ENCODE data around the gene WDSUB1. TPM values are rescaled to one million over a fixed set of nuclear protein-coding genes. Genes with fewer than 3 reads are reported as not detected.

WDSUB1 gene
- total RNA-seq, 1 donor from 2014 or later: 7.1 TPM

DNA sequence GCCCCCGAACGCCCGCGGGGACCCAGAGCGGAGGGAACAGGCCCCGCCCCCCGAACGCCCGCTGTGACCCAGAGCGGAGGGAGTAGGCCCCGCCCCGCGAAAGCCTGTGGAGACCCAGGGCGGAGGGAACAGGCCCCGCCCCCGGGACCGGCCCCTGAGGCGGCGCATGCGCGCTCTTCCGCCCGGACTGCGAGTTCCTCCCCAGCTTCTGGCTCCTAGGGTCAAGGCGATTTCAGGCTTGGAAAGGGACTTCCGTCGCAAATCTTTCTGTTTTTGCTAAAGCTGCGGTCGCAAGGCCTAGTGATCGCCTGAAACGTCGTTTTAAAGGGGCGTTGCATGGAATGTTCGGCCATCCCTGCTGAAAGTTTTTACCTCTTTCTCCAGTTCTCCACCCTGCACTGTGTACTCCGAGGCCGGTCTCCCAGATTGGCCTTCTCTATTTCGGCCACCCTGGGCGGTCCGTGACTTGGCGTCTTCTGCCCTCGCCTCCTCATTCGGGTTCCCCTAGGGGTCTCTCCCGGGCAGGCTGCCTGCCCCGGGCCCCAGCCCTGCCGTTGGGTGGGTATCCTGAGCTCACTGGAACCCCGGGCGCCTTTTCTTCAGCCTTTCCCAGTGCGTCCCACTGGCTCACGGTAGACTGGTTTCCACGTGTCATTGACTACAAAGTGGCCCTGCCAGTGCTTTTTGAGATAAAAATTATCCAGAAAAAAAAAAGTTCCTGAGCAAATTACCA lies 372 bp upstream of the WDSUB1 start:
- H3K9me3 Mint-ChIP-seq: no peaks in the 10 kb centered on the region
- DNase-seq (ENCODE audit: low spot score): peak; percentile 94
- H3K4me3 Mint-ChIP-seq (ENCODE audit: low read depth): peak overlapping the region; percentile 79
- H3K4me1 Mint-ChIP-seq (ENCODE audit: low read depth): peaks cover 22% of the 10 kb centered on the region
- H3K36me3 Mint-ChIP-seq (ENCODE audit: low read depth): no peaks in the 10 kb centered on the region
- intact Hi-C loops (cut with micrococcal nuclease): loop anchor here (1.0 to 10.0 kb wide), 3 partner anchors 328 to 832 kb away; partner anchors contain the start of genes BAZ2B, CCDC148, MARCHF7 and PKP4
- no peaks in the 10 kb centered on the region for H3K27me3 Mint-ChIP-seq (ENCODE audit: low read depth)
- H3K27ac Mint-ChIP-seq: peak overlapping the region; percentile 78

GRCh38 chr2:159285433-159285832 lies 1.1 kb downstream of the WDSUB1 start:
- Mint-ChIP-seq H3K9me3 (no peaks in the 10 kb centered on the region), H3K4me3 (ENCODE audit: low read depth) (peak overlapping the region; percentile 81), H3K27me3 (ENCODE audit: low read depth) (no peaks in the 10 kb centered on the region), H3K36me3 (ENCODE audit: low read depth) (no peaks in the 10 kb centered on the region), H3K27ac (no peak overlapping the region), H3K4me1 (ENCODE audit: low read depth) (peaks cover 16% of the 10 kb centered on the region)
- no peak for DNase-seq (ENCODE audit: low spot score)
- intact Hi-C loops (cut with micrococcal nuclease): loop anchor here (10.0 kb wide), 2 partner anchors 329 to 831 kb away; partner anchors contain the start of genes BAZ2B, CCDC148 and PKP4

- DNase-seq (ENCODE audit: low spot score): no peak
- Mint-ChIP-seq H3K27ac (no peak overlapping the region), H3K4me1 (ENCODE audit: low read depth) (peaks cover 12% of the 10 kb centered on the region), H3K36me3 (ENCODE audit: low read depth) (peaks cover 5% of the 10 kb centered on the region), H3K27me3 (ENCODE audit: low read depth) (no peaks in the 10 kb centered on the region), H3K9me3 (no peaks in the 10 kb centered on the region), H3K4me3 (ENCODE audit: low read depth) (no peak overlapping the region)
- intact Hi-C loops (cut with micrococcal nuclease): loop anchor here (10.0 kb wide), 2 partner anchors 331 to 829 kb away; partner anchors contain the start of genes BAZ2B, CCDC148 and PKP4
Observed at GRCh38 chr2:159283529-159283928, 3.0 kb downstream of the WDSUB1 start.

DNA sequence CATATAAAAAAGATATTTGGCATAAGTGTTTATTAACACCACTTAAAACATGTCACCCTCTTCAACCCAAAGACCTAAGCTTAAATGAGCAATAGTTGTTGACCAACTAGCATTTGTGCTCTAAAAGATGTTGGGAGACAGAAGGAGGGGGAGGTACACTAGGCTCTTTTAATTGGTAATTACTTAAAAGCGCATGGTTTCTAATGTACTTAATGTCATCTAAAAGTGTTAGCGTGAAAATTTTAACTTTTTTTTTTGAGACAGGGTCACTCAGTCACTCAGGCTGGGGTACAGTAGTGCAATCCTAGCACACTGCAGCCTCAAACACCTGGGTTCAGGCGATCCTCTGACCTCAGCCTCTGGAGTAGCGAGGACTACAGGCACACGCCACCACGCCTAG lies 5.5 kb downstream of the WDSUB1 start:
- H3K9me3 Mint-ChIP-seq: no peaks in the 10 kb centered on the region
- H3K36me3 Mint-ChIP-seq (ENCODE audit: low read depth): peaks cover 7% of the 10 kb centered on the region
- peaks cover 9% of the 10 kb centered on the region for H3K4me1 Mint-ChIP-seq (ENCODE audit: low read depth)
- H3K27me3 Mint-ChIP-seq (ENCODE audit: low read depth): no peaks in the 10 kb centered on the region
- no peak overlapping the region for H3K4me3 Mint-ChIP-seq (ENCODE audit: low read depth)
- no peak for DNase-seq (ENCODE audit: low spot score)
- intact Hi-C loops (cut with micrococcal nuclease): loop anchor here (10.0 kb wide), 2 partner anchors 334 to 826 kb away; partner anchors contain the start of genes BAZ2B, CCDC148 and PKP4
- no peak overlapping the region for H3K27ac Mint-ChIP-seq

GRCh38 chr2:159279700-159280099 lies 6.8 kb downstream of the WDSUB1 start:
- intact Hi-C loops (cut with micrococcal nuclease): loop anchor here (10.0 kb wide), 2 partner anchors 335 to 825 kb away; partner anchors contain the start of genes BAZ2B, CCDC148 and PKP4
- peaks cover 6% of the 10 kb centered on the region for H3K4me1 Mint-ChIP-seq (ENCODE audit: low read depth)
- H3K27me3 Mint-ChIP-seq (ENCODE audit: low read depth): no peaks in the 10 kb centered on the region
- H3K27ac Mint-ChIP-seq: no peak overlapping the region
- H3K9me3 Mint-ChIP-seq: no peaks in the 10 kb centered on the region
- DNase-seq (ENCODE audit: low spot score): no peak
- no peak overlapping the region for H3K4me3 Mint-ChIP-seq (ENCODE audit: low read depth)
- H3K36me3 Mint-ChIP-seq (ENCODE audit: low read depth): peaks cover 11% of the 10 kb centered on the region

DNA sequence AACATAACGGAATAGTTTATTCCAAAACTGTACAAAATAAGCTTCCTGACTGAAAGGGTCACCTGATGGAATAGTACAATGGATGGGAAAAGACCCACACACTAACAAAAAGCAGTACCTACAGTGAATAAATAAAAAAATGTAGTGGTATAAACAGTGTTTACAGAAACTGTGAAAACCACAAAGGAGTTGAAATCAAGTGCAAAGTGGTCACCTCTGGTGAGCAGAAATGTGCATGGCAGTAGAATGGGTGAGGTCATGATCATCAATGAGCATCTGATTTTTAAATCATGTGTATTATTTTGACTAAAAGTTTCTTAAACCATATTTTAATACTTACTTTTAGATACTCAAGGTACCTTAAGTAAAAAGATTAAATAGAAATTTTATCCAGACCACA lies 11.4 kb downstream of the WDSUB1 start:
- no peaks in the 10 kb centered on the region for H3K27me3 Mint-ChIP-seq (ENCODE audit: low read depth)
- no peak overlapping the region for H3K4me3 Mint-ChIP-seq (ENCODE audit: low read depth)
- no peak overlapping the region for H3K27ac Mint-ChIP-seq
- peaks cover 6% of the 10 kb centered on the region for H3K4me1 Mint-ChIP-seq (ENCODE audit: low read depth)
- no peaks in the 10 kb centered on the region for H3K9me3 Mint-ChIP-seq
- intact Hi-C loops (cut with micrococcal nuclease): no loop called here
- H3K36me3 Mint-ChIP-seq (ENCODE audit: low read depth): peaks cover 21% of the 10 kb centered on the region
- no peak for DNase-seq (ENCODE audit: low spot score)

GRCh38 chr2:159272156-159272555 lies 14.3 kb downstream of the WDSUB1 start:
- intact Hi-C loops (cut with micrococcal nuclease): no loop called here
- peaks cover 17% of the 10 kb centered on the region for H3K36me3 Mint-ChIP-seq (ENCODE audit: low read depth)
- no peaks in the 10 kb centered on the region for H3K27me3 Mint-ChIP-seq (ENCODE audit: low read depth)
- H3K4me1 Mint-ChIP-seq (ENCODE audit: low read depth): peaks cover 6% of the 10 kb centered on the region
- no peak overlapping the region for H3K4me3 Mint-ChIP-seq (ENCODE audit: low read depth)
- no peak for DNase-seq (ENCODE audit: low spot score)
- H3K27ac Mint-ChIP-seq: no peak overlapping the region
- no peaks in the 10 kb centered on the region for H3K9me3 Mint-ChIP-seq

DNA sequence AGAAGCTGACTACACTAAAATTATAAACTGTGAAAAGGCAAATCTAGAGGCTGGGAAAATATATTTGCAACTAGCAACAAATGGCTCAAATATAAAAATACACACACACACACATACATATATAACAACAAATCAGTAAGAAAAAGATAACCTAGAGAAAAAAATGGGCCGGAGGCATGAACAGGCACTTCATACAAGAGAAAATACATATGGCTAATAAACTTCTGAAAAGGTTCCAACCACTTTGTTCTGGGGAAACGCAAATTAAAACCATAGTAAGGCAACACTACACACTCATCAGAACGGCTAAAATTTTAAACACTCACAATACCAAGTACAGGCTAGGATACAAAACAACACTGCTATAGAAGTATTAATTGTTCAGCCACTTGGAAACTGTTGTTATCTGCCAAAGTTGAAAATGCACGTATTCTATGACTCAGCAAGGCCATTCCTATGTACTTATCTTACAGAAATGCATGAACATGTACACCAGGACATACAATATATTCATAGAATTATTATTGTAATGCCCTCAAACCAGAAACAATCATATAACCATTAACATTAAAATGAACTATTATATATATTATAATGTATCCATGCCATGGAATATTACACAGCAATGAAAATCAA lies 15.6 kb downstream of the WDSUB1 start:
- no peak for DNase-seq (ENCODE audit: low spot score)
- intact Hi-C loops (cut with micrococcal nuclease): no loop called here
- H3K36me3 Mint-ChIP-seq (ENCODE audit: low read depth): peaks cover 17% of the 10 kb centered on the region

DNA sequence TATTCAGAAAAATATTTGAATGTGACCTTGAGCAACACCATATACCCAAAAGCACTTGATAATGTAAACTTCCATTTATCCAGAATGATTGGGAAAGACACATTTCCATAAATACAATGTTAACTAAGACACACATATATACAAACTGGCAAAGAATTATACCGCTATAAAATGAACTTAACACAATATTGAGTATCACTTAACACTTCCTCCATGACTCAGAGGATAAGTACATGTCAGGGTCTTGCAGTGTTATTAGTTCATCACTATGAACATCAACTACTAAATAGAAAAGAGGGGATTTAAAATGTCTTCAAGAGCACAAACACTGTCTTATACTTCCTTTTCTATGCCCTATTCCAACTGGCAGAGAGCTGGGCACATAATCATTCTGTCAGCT lies 18.6 kb downstream of the WDSUB1 start:
- H3K9me3 Mint-ChIP-seq: no peaks in the 10 kb centered on the region
- peaks cover 17% of the 10 kb centered on the region for H3K36me3 Mint-ChIP-seq (ENCODE audit: low read depth)
- intact Hi-C loops (cut with micrococcal nuclease): no loop called here
- DNase-seq (ENCODE audit: low spot score): no peak
- H3K27ac Mint-ChIP-seq: no peak overlapping the region
- no peak overlapping the region for H3K4me3 Mint-ChIP-seq (ENCODE audit: low read depth)
- H3K27me3 Mint-ChIP-seq (ENCODE audit: low read depth): no peaks in the 10 kb centered on the region
- H3K4me1 Mint-ChIP-seq (ENCODE audit: low read depth): no peaks in the 10 kb centered on the region

More for the DNA sequence above, 15.6 kb downstream of the WDSUB1 start:
- Mint-ChIP-seq H3K27me3 (ENCODE audit: low read depth) (no peaks in the 10 kb centered on the region), H3K4me1 (ENCODE audit: low read depth) (peaks cover 6% of the 10 kb centered on the region), H3K4me3 (ENCODE audit: low read depth) (no peak overlapping the region), H3K27ac (no peak overlapping the region), H3K9me3 (no peaks in the 10 kb centered on the region)

- H3K4me3 Mint-ChIP-seq (ENCODE audit: low read depth): no peak overlapping the region
- intact Hi-C loops (cut with micrococcal nuclease): no loop called here
- H3K27ac Mint-ChIP-seq: no peak overlapping the region
- no peaks in the 10 kb centered on the region for H3K9me3 Mint-ChIP-seq
- H3K36me3 Mint-ChIP-seq (ENCODE audit: low read depth): peaks cover 17% of the 10 kb centered on the region
- no peaks in the 10 kb centered on the region for H3K4me1 Mint-ChIP-seq (ENCODE audit: low read depth)
- H3K27me3 Mint-ChIP-seq (ENCODE audit: low read depth): no peaks in the 10 kb centered on the region
- DNase-seq (ENCODE audit: low spot score): no peak
Observed at GRCh38 chr2:159266554-159266953, 19.9 kb downstream of the WDSUB1 start.

GRCh38 chr2:159265171-159265576 lies 21.3 kb downstream of the WDSUB1 start:
- Mint-ChIP-seq H3K9me3 (no peaks in the 10 kb centered on the region), H3K27me3 (ENCODE audit: low read depth) (no peaks in the 10 kb centered on the region), H3K4me3 (ENCODE audit: low read depth) (no peak overlapping the region), H3K36me3 (ENCODE audit: low read depth) (peaks cover 10% of the 10 kb centered on the region), H3K27ac (no peak overlapping the region), H3K4me1 (ENCODE audit: low read depth) (no peaks in the 10 kb centered on the region)
- intact Hi-C loops (cut with micrococcal nuclease): no loop called here
- no peak for DNase-seq (ENCODE audit: low spot score)

DNA sequence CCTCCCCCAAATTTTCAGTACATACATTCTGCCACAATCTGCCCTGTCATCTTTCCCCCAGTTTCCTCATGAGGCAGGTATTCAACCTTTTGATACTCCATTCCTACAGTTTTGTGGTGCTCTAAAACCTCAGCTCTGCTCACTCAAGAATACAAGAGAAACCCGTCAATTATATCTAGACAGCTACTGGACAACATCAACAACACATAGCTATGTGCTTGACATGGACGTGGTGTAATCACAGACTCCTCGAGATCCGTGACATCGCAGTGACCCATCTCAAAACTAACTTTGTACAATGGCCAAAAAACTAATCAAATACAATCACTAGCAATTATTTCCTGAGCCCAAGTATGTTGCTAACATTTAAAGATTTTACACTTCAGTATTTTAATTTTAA lies 23.6 kb downstream of the WDSUB1 start:
- intact Hi-C loops (cut with micrococcal nuclease): no loop called here
- H3K36me3 Mint-ChIP-seq (ENCODE audit: low read depth): peaks cover 6% of the 10 kb centered on the region
- no peaks in the 10 kb centered on the region for H3K4me1 Mint-ChIP-seq (ENCODE audit: low read depth)
- no peak overlapping the region for H3K4me3 Mint-ChIP-seq (ENCODE audit: low read depth)
- DNase-seq (ENCODE audit: low spot score): no peak
- no peak overlapping the region for H3K27ac Mint-ChIP-seq
- no peaks in the 10 kb centered on the region for H3K9me3 Mint-ChIP-seq
- no peaks in the 10 kb centered on the region for H3K27me3 Mint-ChIP-seq (ENCODE audit: low read depth)

GRCh38 chr2:159262226-159262625 lies 24.3 kb downstream of the WDSUB1 start:
- Mint-ChIP-seq H3K9me3 (no peaks in the 10 kb centered on the region), H3K36me3 (ENCODE audit: low read depth) (peaks cover 6% of the 10 kb centered on the region), H3K4me3 (ENCODE audit: low read depth) (no peak overlapping the region), H3K27me3 (ENCODE audit: low read depth) (no peaks in the 10 kb centered on the region), H3K27ac (no peak overlapping the region), H3K4me1 (ENCODE audit: low read depth) (no peaks in the 10 kb centered on the region)
- no peak for DNase-seq (ENCODE audit: low spot score)
- intact Hi-C loops (cut with micrococcal nuclease): no loop called here

Measured in activated T-helper 2 cell treated with anti-CD3 and anti-CD28 coated beads, Interferon-gamma antibody, Interleukin-2, Interleukin-4, amounts not matched to agents 10 μg/mL and 5 μg/mL and 100 μg/mL, durations not matched to agents 14 hours and 24 hours and 36 hours (primary cell).